AG10803 (cell line): ENCODE results near the gene GTF3C4.

Experiments used
- DNase-seq: peaks from one replicate; pipeline ENCODE4 v3.0.0; 2010; ENCODE audit warnings: low read depth
- H3K4me3 ChIP-seq: 2 replicates; pipeline ENCODE4 v1.5.1; 2011; ENCODE audit warnings: mild to moderate bottlenecking, low read length, control low read depth
- TF ChIP-seq, protein P1 (sequence below): conservative IDR thresholded peaks from 2 replicates; pipeline ENCODE4 v1.5.1; 2011; ENCODE audit warnings: mild to moderate bottlenecking, low read length, control low read depth, inconsistent platforms

Gene GTF3C4

DNA sequence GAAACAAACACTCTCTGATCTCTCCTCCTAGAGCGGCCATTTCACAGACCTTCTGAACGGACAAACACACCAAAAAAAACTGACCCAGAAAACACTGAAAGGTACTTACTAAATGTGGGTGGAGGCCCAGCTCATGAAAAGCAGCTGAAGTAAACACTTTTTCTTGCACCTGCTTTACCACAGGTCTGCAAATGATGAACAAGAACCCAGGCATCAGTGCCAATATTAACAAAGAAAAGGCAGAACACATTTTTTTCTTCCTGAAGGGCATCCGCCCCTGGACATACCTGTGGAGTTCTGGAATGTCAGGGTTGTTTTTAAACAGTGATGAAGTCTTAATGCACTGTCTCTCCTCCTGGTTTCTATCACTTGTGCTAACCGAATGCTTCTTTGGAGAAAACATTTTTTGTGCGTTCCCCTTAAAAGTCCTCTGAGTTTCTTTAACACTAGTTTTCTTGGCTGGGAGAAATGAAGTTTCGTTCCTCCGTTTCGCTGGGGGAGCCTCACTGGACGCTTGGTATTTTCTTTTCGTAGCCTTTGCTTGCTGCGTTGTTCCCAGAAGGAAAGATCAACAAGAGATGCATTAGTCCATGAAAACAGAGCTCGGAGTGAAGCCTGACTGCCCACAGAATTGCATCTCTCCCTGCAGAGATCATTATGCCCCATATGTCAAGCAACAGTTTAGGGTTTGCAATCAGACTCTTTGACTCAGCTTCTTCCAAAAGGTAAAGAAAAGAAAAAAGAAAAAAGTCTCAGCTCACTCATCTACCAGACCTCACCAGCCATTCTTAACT lies 7.9 kb upstream of the GTF3C4 start:
- TF ChIP-seq, protein P1, sequence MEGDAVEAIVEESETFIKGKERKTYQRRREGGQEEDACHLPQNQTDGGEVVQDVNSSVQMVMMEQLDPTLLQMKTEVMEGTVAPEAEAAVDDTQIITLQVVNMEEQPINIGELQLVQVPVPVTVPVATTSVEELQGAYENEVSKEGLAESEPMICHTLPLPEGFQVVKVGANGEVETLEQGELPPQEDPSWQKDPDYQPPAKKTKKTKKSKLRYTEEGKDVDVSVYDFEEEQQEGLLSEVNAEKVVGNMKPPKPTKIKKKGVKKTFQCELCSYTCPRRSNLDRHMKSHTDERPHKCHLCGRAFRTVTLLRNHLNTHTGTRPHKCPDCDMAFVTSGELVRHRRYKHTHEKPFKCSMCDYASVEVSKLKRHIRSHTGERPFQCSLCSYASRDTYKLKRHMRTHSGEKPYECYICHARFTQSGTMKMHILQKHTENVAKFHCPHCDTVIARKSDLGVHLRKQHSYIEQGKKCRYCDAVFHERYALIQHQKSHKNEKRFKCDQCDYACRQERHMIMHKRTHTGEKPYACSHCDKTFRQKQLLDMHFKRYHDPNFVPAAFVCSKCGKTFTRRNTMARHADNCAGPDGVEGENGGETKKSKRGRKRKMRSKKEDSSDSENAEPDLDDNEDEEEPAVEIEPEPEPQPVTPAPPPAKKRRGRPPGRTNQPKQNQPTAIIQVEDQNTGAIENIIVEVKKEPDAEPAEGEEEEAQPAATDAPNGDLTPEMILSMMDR, result no peak
- no peak overlapping the region for H3K4me3 ChIP-seq
- no peak for DNase-seq

DNA sequence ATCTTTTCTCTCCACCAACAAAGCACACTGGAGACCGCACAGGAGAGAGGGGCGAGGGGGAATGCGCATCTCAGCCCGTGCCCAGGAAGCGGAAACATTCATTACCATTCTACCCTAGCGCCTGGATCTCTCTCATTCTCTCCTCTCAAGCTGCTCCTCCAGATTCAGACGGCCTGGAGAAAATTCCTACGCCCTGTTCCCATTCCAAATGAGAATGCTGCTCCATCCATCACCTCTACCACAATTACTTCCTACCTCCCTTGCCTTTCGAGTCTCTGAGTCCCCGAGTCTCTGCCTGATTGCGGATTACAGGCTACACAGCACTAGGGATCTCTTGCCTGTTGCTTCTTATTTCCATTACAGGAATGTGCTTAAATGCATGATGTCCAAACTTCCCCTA lies 7.1 kb upstream of the GTF3C4 start:
- no peak for DNase-seq
- no peak overlapping the region for H3K4me3 ChIP-seq
- TF ChIP-seq, protein P1, result no peak

DNA sequence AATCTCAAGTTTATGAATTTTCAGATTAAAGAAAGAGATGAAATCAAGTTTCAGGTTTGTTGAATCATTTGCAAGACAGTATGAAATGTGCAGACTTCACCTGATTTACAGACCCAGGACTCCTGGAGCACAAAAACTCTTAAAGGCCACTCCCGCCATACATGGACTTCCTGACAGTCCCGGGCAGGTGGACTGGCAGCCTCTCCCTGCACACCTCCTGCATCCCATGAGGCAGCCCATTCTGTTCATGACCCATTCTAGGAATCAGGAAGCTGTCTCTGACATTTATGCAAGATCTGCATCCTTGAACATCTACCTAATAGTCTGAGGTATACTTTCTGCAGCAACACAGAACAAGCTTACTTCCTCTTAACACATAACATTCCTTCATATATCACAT lies 6.4 kb upstream of the GTF3C4 start:
- H3K4me3 ChIP-seq, result no peak overlapping the region
- TF ChIP-seq, protein P1, result no peak
- DNase-seq, result no peak

DNA sequence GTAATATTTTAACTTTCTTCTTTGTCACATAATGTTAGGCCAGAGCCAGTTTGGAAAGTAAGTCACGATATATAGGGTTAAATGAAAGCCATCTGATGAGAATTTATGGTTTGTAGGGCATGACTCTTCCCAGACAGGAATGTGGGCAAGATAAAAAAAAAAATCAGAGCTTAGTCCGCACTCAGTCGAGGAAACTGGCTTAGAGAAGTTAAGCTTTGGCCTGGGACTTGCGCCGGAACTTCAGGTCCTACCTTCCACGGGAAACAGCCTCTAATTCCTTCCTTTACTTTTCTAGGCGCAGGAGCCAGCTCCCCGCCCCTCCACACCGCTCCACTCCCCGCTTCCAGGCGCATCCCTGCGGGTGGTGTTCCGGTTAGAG lies 956 bp upstream of the GTF3C4 start:
- peak overlapping the region; percentile 96 for H3K4me3 ChIP-seq
- TF ChIP-seq, protein P1, result no peak
- peak; percentile 68 for DNase-seq

DNA sequence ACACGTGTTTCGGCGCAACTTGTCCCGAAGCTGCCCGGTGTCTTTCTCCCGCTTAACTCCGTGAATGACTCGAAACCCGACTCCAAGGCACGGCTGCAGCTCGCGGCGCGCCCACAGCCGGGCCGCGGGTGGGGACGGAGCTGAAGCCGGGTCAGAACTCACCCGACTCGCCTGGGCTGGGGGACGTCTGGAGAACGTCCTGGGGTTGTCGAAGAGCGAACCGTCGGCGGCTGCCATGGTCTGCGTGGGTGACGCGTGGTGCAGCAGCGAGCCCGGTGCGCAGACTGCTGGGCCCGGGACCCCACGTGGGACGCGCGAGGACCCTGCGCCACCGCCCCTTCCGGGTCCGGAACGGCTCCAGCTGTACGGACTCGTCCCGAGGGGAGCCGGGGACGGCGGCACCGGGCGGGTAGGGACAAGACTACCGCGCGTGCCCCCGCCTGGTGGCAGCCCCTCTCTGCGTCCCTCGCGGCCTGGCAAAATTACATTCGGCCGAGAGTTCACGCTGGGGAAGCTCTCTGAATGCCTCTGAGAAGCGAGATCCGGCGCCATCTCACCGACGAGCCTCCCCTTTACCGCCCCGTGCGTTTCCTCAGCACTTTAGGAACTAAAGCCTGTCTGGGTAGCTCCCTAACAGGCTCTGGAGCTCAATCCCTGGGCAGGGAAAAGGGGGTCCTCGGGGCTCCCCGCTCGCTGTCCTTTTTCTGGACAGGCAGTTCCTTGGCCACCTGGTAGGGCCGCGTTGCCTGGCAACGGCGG lies 387 bp upstream of the GTF3C4 start, which contains the start of gene DDX31:
Gene DDX31, minus strand, starts transcription at position 286 of the 759 bp plus-strand sequence. Its CDS starts 49 bp downstream, at position 237.
- DNase-seq, result peak; percentile 79
- TF ChIP-seq, protein P1, result no peak
- H3K4me3 ChIP-seq, result peak within 1 kb of the TSS; percentile 96

DNA sequence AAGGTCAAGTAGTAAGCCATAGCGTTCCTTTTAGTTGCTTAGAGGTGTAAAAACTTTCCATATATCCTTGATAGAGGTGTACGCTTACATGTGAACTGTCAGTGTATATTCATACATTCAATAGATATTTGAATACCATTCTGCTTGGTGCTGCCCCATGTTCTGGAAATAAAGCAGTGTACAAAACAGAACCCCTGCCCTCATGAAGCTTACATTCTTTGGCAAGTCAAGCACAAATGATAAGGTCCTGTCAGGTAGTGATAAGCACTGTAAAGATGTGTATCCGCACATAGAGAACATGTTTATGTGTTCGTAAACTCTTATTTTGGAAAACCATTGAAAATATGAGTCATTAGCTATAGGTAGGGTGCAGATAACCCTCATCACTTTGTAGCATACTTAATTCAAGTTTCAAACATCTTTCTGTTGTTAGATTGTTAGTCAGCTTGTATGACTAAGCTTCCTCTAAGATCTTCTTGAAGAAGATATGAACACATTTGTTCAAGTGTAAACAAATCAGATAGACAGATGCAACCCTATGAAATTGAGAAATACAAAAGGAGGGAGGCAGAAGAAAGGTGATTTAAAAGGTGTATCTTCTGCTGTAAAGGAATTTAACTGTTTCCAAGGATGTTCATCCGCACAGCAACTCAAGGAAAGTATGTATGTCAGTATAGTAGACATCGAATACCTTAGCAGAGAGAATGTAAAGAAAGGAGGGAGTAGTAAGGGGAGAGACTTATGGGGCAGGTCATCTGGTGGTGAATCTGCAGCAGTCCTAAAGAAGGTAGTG lies 1.6 kb downstream of the GTF3C4 start:
- DNase-seq, result no peak
- H3K4me3 ChIP-seq, result peak overlapping the region; percentile 96
- TF ChIP-seq, protein P1, result no peak
